Keratinocyte (primary cell): ENCODE measurements around the gene GTF3A.

Experiments used
- CTCF ChIP-seq, 3 experiments: IDR thresholded peaks in 1 of 3; conservative IDR thresholded peaks in 1 of 3; optimal IDR thresholded peaks in 1 of 3; 2 replicates in 2 of 3; 3 replicates in 1 of 3; pipeline versions ENCODE3 to v1.5.1; 2011; ENCODE audit warnings: low read length in 3 of 3, mild to moderate bottlenecking in 3 of 3, moderate library complexity in 2 of 3, control low read depth in 1 of 3, inconsistent platforms in 1 of 3; ENCODE audit not compliant: insufficient read depth in 2 of 3; ENCODE audit errors: extremely low read depth in 1 of 3
- EZH2 ChIP-seq: IDR thresholded peaks from one replicate; pipeline ENCODE4 v1.6.1; 2012; ENCODE audit warnings: inconsistent platforms, mild to moderate bottlenecking, low read length, moderate library complexity

- TF ChIP-seq CTCF (optimal IDR thresholded peaks at IDR 0.05 in 1 of 3, IDR thresholded peaks at IDR 0.05 in 1 of 3, conservative IDR thresholded peaks at IDR 0.05 in 1 of 3; ENCODE audit: extremely low read depth in 1 of 3, insufficient read depth in 2 of 3, low read length in 3 of 3) (no peak), EZH2 (no peak)
Observed at GRCh38 chr13:27403727-27404385, 20.6 kb upstream of the GTF3A start.
